HL-60/S4 (cell line): ENCODE measurements around the gene LDHD.

Experiments
- in situ Hi-C: fragments of 300-500 bp; cut with MboI; formaldehyde crosslinking; loops from 2 replicates; pipeline ENCODE4 v1.14.3; 2022; ENCODE audit warnings: low sequenced_read_pairs

LDHD gene

GRCh38 chr16:75083813-75084212 lies 32.8 kb downstream of the LDHD start:
- in situ Hi-C loops, result no loop called here

- in situ Hi-C loops, result no loop called here
These were observed 35.3 kb downstream of the LDHD start for GRCh38 chr16:75081179-75081859.

- in situ Hi-C loops, result no loop called here
These were observed 36.2 kb downstream of the LDHD start for GRCh38 chr16:75080205-75081029.

GRCh38 chr16:75079346-75079926 lies 37.1 kb downstream of the LDHD start:
- in situ Hi-C loops, result loop anchor here (5.0 kb wide), 1 partner anchor 77 kb away; no protein-coding TSS in a partner anchor

- in situ Hi-C loops, result loop anchor here (5.0 kb wide), 1 partner anchor 77 kb away; no protein-coding TSS in a partner anchor
These were observed 37.7 kb downstream of the LDHD start for GRCh38 chr16:75078886-75079285.

GRCh38 chr16:75075688-75076268 lies 40.8 kb downstream of the LDHD start:
- in situ Hi-C loops, result loop anchor here (5.0 kb wide), 1 partner anchor 73 kb away; no protein-coding TSS in a partner anchor

- in situ Hi-C loops, result loop anchor here (5.0 kb wide), 1 partner anchor 73 kb away; no protein-coding TSS in a partner anchor
These were observed 41.5 kb downstream of the LDHD start for GRCh38 chr16:75074920-75075687.

- in situ Hi-C loops, result no loop called here
These were observed 42.2 kb downstream of the LDHD start for GRCh38 chr16:75074304-75074793.

- in situ Hi-C loops, result no loop called here
These were observed 42.9 kb downstream of the LDHD start for GRCh38 chr16:75073545-75074303.

- in situ Hi-C loops, result no loop called here
These were observed 44.2 kb downstream of the LDHD start for GRCh38 chr16:75072239-75072947.

- in situ Hi-C loops, result no loop called here
These were observed 45.0 kb downstream of the LDHD start for GRCh38 chr16:75071621-75072020.

GRCh38 chr16:75070012-75070841 lies 46.4 kb downstream of the LDHD start:
- in situ Hi-C loops, result no loop called here

GRCh38 chr16:75068085-75069031 lies 48.2 kb downstream of the LDHD start:
- in situ Hi-C loops, result no loop called here

- in situ Hi-C loops, result no loop called here
These were observed 49.6 kb downstream of the LDHD start for GRCh38 chr16:75066861-75067447.

GRCh38 chr16:75065521-75066149 lies 50.9 kb downstream of the LDHD start:
- in situ Hi-C loops, result no loop called here

GRCh38 chr16:75065149-75065505 lies 51.5 kb downstream of the LDHD start:
- in situ Hi-C loops, result no loop called here
